GM23338 (cell line): Measurements from ENCODE around the gene S1PR1.

Experiments used
- CTCF ChIP-seq, 2 experiments: fragments of 200-600 bp in 1 of 2; sonication (generic) in 1 of 2; conservative IDR thresholded peaks; 2 replicates each; pipeline versions ENCODE4 v1.5.1 to v1.6.1; 2016 to 2017; ENCODE audit warnings: antibody characterized with exemption in 2 of 2, low read depth in 2 of 2, mild to moderate bottlenecking in 2 of 2, moderate library complexity in 1 of 2
- EZH2 ChIP-seq: fragments of 200-600 bp; sonication (generic); IDR thresholded peaks from one replicate; pipeline ENCODE4 v1.8.0; 2017; ENCODE audit warnings: antibody characterized with exemption, mild to moderate bottlenecking, low read depth; ENCODE audit not compliant: unreplicated experiment
- POLR2AphosphoS5 ChIP-seq: IDR thresholded peaks from 2 replicates; pipeline ENCODE4 v1.6.1; 2016; ENCODE audit warnings: antibody characterized with exemption, low read depth
- TF ChIP-seq, protein P1 (sequence below): IDR thresholded peaks from one replicate; pipeline ENCODE4 v1.6.1; 2018; ENCODE audit warnings: antibody characterized with exemption; ENCODE audit not compliant: unreplicated experiment

- TF ChIP-seq CTCF (conservative IDR thresholded peaks at IDR 0.05; ENCODE audit: low read depth in 2 of 2), result no peak
- no peak for TF ChIP-seq EZH2
- no peak for TF ChIP-seq POLR2AphosphoS5
- TF ChIP-seq, protein P1, sequence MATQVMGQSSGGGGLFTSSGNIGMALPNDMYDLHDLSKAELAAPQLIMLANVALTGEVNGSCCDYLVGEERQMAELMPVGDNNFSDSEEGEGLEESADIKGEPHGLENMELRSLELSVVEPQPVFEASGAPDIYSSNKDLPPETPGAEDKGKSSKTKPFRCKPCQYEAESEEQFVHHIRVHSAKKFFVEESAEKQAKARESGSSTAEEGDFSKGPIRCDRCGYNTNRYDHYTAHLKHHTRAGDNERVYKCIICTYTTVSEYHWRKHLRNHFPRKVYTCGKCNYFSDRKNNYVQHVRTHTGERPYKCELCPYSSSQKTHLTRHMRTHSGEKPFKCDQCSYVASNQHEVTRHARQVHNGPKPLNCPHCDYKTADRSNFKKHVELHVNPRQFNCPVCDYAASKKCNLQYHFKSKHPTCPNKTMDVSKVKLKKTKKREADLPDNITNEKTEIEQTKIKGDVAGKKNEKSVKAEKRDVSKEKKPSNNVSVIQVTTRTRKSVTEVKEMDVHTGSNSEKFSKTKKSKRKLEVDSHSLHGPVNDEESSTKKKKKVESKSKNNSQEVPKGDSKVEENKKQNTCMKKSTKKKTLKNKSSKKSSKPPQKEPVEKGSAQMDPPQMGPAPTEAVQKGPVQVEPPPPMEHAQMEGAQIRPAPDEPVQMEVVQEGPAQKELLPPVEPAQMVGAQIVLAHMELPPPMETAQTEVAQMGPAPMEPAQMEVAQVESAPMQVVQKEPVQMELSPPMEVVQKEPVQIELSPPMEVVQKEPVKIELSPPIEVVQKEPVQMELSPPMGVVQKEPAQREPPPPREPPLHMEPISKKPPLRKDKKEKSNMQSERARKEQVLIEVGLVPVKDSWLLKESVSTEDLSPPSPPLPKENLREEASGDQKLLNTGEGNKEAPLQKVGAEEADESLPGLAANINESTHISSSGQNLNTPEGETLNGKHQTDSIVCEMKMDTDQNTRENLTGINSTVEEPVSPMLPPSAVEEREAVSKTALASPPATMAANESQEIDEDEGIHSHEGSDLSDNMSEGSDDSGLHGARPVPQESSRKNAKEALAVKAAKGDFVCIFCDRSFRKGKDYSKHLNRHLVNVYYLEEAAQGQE, result no peak
These were observed 8.2 kb upstream of the S1PR1 start for GRCh38 chr1:101228424-101229134.
